ENCODE data around the gene TRAPPC10.
"Not testable (repeated sequence)": the region's sequence is repeated elsewhere in the genome, so short reads cannot be mapped to it uniquely, and the experiment has no call there.

- TF ChIP-seq CTCF (IDR thresholded peaks at IDR 0.05); EZH2 (IDR thresholded peaks at IDR 0.05; ENCODE audit: borderline replicate concordance, insufficient read depth, low read depth, low read length, poor library complexity, severe bottlenecking): not testable (repeated sequence)
Observed at GRCh38 chr21:44122131-44122530, 110.0 kb downstream of the TRAPPC10 start.
